Transverse colon (tissue), 4 donors: Measurements from ENCODE around the gene CCDC134.

Experiments used
- CTCF ChIP-seq, 5 experiments: fragments of 200-600 bp in 3 of 5; fragments of 450-650 bp in 2 of 5; sonication (generic) in 3 of 5; IDR thresholded peaks; 1 replicate in 2 of 5; 2 replicates in 3 of 5; pipeline ENCODE4 v1.5.1; 2016 to 2017; ENCODE audit warnings: antibody characterized with exemption in 5 of 5, inconsistent platforms in 3 of 5, mild to moderate bottlenecking in 2 of 5, moderate library complexity in 1 of 5
- EP300 ChIP-seq: sonication (generic); formaldehyde crosslinking; IDR thresholded peaks from one replicate; pipeline ENCODE4 v1.6.1; 2017; ENCODE audit warnings: antibody characterized with exemption, low read depth
- POLR2A ChIP-seq: fragments of 450-650 bp; IDR thresholded peaks from one replicate; pipeline ENCODE4 v1.6.1; 2016; ENCODE audit warnings: antibody characterized with exemption, mild to moderate bottlenecking, moderate library complexity
- POLR2AphosphoS5 ChIP-seq, 3 donors: sonication (generic); formaldehyde crosslinking; IDR thresholded peaks; one replicate each; pipeline ENCODE4 v1.6.1; 2016; ENCODE audit warnings: antibody characterized with exemption in 3 of 3

- TF ChIP-seq CTCF (IDR thresholded peaks at IDR 0.05) = no peak
- no peak for TF ChIP-seq POLR2A
- TF ChIP-seq EP300 = no peak
- no peak for TF ChIP-seq POLR2AphosphoS5 (IDR thresholded peaks at IDR 0.05)
Observed at GRCh38 chr22:41834005-41834944, 33.8 kb downstream of the CCDC134 start.
